ENCODE data around the gene TTLL11. TPM values are rescaled to one million over a fixed set of nuclear protein-coding genes. Genes with fewer than 3 reads are reported as not detected.
"Not testable (repeated sequence)": the region's sequence is repeated elsewhere in the genome, so short reads cannot be mapped to it uniquely, and the experiment has no call there.

TTLL11 gene
- total RNA-seq, 2 experiments from 2014 or later, result 1.5 to 2.1 TPM

DNA sequence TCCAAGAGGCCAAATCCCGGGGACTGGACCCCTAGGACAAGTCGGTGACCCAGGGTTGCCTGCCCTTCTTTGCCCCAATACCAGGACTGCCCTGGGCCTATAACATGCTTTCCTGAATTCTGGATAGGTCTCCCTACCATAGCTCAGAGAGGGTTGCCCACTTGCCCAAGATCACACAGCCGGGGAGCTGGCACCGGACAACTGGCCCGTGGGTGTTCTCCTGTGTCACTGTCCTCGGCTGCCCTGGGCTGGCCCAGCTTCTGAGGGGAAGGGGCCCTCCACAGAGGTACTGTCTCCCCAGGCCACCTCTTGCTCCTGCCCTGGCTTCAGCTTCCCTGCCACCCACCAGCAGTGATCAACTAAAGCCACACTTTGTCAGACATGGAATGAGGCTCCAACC, 28.8 kb upstream of the TTLL11 start:
- no peak for DNase-seq
- Mint-ChIP-seq H3K36me3 (ENCODE audit: low read depth) (no peaks in the 10 kb centered on the region), H3K4me1 (peaks cover 10% of the 10 kb centered on the region), H3K4me3 (no peak overlapping the region), H3K9me3 (no peaks in the 10 kb centered on the region), H3K27ac (no peak overlapping the region), H3K27me3 (peaks cover 25% of the 10 kb centered on the region)
- POLR2A ChIA-PET, result interaction anchor here (0.9 to 1.8 kb wide), 2 partner anchors 23 to 226 kb away, joined by 3 to 4 read pairs; no protein-coding TSS in a partner anchor
- CTCF ChIA-PET, result interaction anchor here (0.5 to 11.7 kb wide), 10 partner anchors 14 to 687 kb away, joined by 3 to 243 read pairs (median 8); no protein-coding TSS in a partner anchor

- no peaks in the 10 kb centered on the region for H3K9me3 Mint-ChIP-seq
- no peak overlapping the region for H3K27ac Mint-ChIP-seq
- DNase-seq, result no peak
- POLR2A ChIA-PET, result interaction anchor here (0.9 kb wide), 1 partner anchor 23 kb away, joined by 3 read pairs; no protein-coding TSS in a partner anchor
- CTCF ChIA-PET, result interaction anchor here (0.8 to 11.7 kb wide), 7 partner anchors 14 to 687 kb away, joined by 3 to 243 read pairs (median 19); no protein-coding TSS in a partner anchor
- H3K4me3 Mint-ChIP-seq, result no peak overlapping the region
- no peaks in the 10 kb centered on the region for H3K36me3 Mint-ChIP-seq (ENCODE audit: low read depth)
- peaks cover 21% of the 10 kb centered on the region for H3K27me3 Mint-ChIP-seq
- H3K4me1 Mint-ChIP-seq, result peaks cover 7% of the 10 kb centered on the region
These were observed 28.3 kb upstream of the TTLL11 start for GRCh38 chr9:122121391-122121790.

- ChIA-PET CTCF (interaction anchor here (0.8 to 11.7 kb wide), 6 partner anchors 15 to 230 kb away, joined by 3 to 243 read pairs (median 16); no protein-coding TSS in a partner anchor), POLR2A (no interaction called here)
- Mint-ChIP-seq H3K27me3 (peaks cover 12% of the 10 kb centered on the region), H3K36me3 (ENCODE audit: low read depth) (no peaks in the 10 kb centered on the region), H3K4me1 (peaks cover 2% of the 10 kb centered on the region), H3K27ac (no peak overlapping the region), H3K4me3 (no peak overlapping the region), H3K9me3 (no peaks in the 10 kb centered on the region)
- DNase-seq, result no peak
These were observed 27.4 kb upstream of the TTLL11 start for GRCh38 chr9:122120316-122121071.

DNA sequence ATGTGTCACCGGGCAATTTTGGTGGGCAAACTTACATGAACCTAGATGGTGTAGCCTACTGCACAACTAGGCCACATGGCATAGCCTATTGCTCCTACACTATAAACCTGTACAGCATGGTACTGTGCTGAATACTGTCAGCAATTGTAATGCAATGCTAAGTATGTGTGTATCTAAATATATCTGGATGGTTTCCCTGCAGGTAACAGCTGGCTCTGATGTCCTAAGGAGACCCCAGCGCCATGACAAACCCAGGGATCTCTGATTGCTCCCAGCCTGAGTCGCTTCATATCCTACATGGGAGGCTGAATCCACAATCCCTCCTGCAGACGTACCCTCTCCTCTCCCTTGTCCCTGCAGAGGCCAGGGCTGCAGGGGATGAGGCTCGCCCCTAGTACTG, 26.6 kb upstream of the TTLL11 start:
- no peaks in the 10 kb centered on the region for H3K36me3 Mint-ChIP-seq (ENCODE audit: low read depth)
- no peak overlapping the region for H3K4me3 Mint-ChIP-seq
- POLR2A ChIA-PET, result no interaction called here
- no peak for DNase-seq
- H3K27me3 Mint-ChIP-seq, result peaks cover 8% of the 10 kb centered on the region
- no peaks in the 10 kb centered on the region for H3K9me3 Mint-ChIP-seq
- no peaks in the 10 kb centered on the region for H3K4me1 Mint-ChIP-seq
- CTCF ChIA-PET, result interaction anchor here (1.3 to 11.7 kb wide), 3 partner anchors 21 to 231 kb away, joined by 3 to 243 read pairs (median 173); no protein-coding TSS in a partner anchor
- H3K27ac Mint-ChIP-seq, result no peak overlapping the region

DNA sequence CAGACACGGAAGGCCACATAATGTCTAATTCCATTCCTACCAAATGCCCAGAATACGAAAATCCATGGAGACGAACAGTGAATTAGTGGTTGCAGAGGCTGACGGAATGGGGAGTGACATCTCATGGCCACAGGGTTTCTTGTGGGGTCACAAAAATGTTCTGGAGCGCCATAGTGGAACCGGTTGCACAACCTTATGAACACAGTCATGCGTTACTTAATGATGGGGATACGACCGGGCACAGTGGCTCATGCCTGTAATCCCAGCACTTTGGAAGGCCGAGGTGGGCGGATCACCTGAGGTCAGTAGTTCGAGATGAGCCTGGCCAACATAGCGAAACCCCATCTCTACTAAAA, 26.0 kb upstream of the TTLL11 start:
- DNase-seq, result no peak
- no peak overlapping the region for H3K4me3 Mint-ChIP-seq
- no peaks in the 10 kb centered on the region for H3K4me1 Mint-ChIP-seq
- no peak overlapping the region for H3K27ac Mint-ChIP-seq
- ChIA-PET POLR2A (no interaction called here), CTCF (interaction anchor here (0.9 to 11.7 kb wide), 4 partner anchors 20 to 232 kb away, joined by 3 to 243 read pairs (median 100); no protein-coding TSS in a partner anchor)
- H3K27me3 Mint-ChIP-seq, result peaks cover 2% of the 10 kb centered on the region
- no peaks in the 10 kb centered on the region for H3K9me3 Mint-ChIP-seq
- no peaks in the 10 kb centered on the region for H3K36me3 Mint-ChIP-seq (ENCODE audit: low read depth)

DNA sequence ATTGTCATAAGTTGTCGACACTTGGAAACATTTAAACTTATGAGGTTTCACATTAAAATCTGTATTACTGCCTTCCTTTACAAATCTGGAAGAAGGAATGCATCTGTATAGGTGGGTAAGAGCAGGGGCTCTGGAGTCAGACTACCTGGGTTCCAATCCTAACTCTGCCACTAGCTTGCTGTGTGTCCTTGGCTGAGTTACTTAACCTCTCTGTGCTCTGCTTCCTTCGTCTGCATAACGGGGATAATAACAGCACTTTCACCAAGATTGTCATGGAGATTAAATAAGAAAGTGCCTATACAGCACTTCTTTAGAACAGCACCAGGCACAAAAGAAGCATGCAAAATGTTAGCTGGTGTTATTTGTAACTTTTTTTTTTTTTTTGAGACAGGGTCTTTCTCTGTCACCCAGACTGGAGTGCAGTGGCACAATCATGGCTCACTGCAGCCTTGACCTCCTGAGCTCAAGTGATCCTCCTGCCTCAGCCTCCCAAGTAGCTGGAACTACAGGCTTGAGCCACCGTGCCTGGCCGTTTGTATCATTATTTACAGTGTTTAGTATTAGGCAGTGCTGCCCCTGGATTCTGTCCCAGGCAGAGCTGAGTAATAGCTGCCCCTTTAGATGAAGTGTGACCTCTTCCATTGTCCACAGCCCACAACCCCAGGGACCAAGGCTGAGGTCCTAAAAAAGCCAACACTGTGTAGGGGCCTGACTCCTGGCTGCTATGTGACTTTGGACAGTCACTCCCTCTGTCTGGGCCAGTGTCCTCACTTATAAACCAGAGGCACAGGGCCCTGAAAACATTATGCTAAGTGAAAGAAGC, 25.4 kb upstream of the TTLL11 start:
- Mint-ChIP-seq H3K4me1 (no peaks in the 10 kb centered on the region), H3K27me3 (no peaks in the 10 kb centered on the region), H3K36me3 (ENCODE audit: low read depth) (no peaks in the 10 kb centered on the region), H3K9me3 (no peaks in the 10 kb centered on the region), H3K27ac (no peak overlapping the region), H3K4me3 (no peak overlapping the region)
- DNase-seq, result no peak
- ChIA-PET CTCF (interaction anchor here (0.6 to 11.7 kb wide), 4 partner anchors 8 to 232 kb away, joined by 3 to 243 read pairs (median 16); no protein-coding TSS in a partner anchor), POLR2A (no interaction called here)

GRCh38 chr9:122117241-122117640, 24.1 kb upstream of the TTLL11 start:
- H3K36me3 Mint-ChIP-seq (ENCODE audit: low read depth); H3K4me3 Mint-ChIP-seq; H3K4me1 Mint-ChIP-seq; H3K27me3 Mint-ChIP-seq; POLR2A ChIA-PET; DNase-seq; H3K27ac Mint-ChIP-seq; H3K9me3 Mint-ChIP-seq: not testable (repeated sequence)
- CTCF ChIA-PET, result interaction anchor here (0.6 to 4.5 kb wide), 2 partner anchors 18 to 45 kb away, joined by 4 to 27 read pairs; no protein-coding TSS in a partner anchor

GRCh38 chr9:122116448-122117173, 23.5 kb upstream of the TTLL11 start:
- no peaks in the 10 kb centered on the region for H3K9me3 Mint-ChIP-seq
- H3K36me3 Mint-ChIP-seq (ENCODE audit: low read depth), result no peaks in the 10 kb centered on the region
- DNase-seq, result no peak
- POLR2A ChIA-PET, result no interaction called here
- no peak overlapping the region for H3K4me3 Mint-ChIP-seq
- CTCF ChIA-PET, result interaction anchor here (2.3 to 4.5 kb wide), 2 partner anchors 8 to 18 kb away, joined by 8 to 27 read pairs; no protein-coding TSS in a partner anchor
- H3K27me3 Mint-ChIP-seq, result peaks cover 2% of the 10 kb centered on the region
- no peaks in the 10 kb centered on the region for H3K4me1 Mint-ChIP-seq
- no peak overlapping the region for H3K27ac Mint-ChIP-seq

GRCh38 chr9:122116040-122116439, 22.9 kb upstream of the TTLL11 start:
- Mint-ChIP-seq H3K27me3 (peaks cover 2% of the 10 kb centered on the region), H3K9me3 (no peaks in the 10 kb centered on the region), H3K27ac (no peak overlapping the region), H3K4me3 (no peak overlapping the region), H3K4me1 (no peaks in the 10 kb centered on the region), H3K36me3 (ENCODE audit: low read depth) (no peaks in the 10 kb centered on the region)
- CTCF ChIA-PET, result interaction anchor here (2.3 to 4.5 kb wide), 2 partner anchors 8 to 17 kb away, joined by 8 to 27 read pairs; no protein-coding TSS in a partner anchor
- DNase-seq, result no peak
- POLR2A ChIA-PET, result no interaction called here

GRCh38 chr9:122115176-122116035, 22.3 kb upstream of the TTLL11 start:
- H3K4me1 Mint-ChIP-seq, result no peaks in the 10 kb centered on the region
- POLR2A ChIA-PET, result no interaction called here
- CTCF ChIA-PET, result interaction anchor here (2.3 to 4.5 kb wide), 2 partner anchors 9 to 17 kb away, joined by 8 to 27 read pairs; no protein-coding TSS in a partner anchor
- no peak overlapping the region for H3K4me3 Mint-ChIP-seq
- H3K36me3 Mint-ChIP-seq (ENCODE audit: low read depth), result no peaks in the 10 kb centered on the region
- H3K27ac Mint-ChIP-seq, result no peak overlapping the region
- no peak for DNase-seq
- H3K27me3 Mint-ChIP-seq, result peaks cover 2% of the 10 kb centered on the region
- no peaks in the 10 kb centered on the region for H3K9me3 Mint-ChIP-seq

- Mint-ChIP-seq H3K4me1 (no peaks in the 10 kb centered on the region), H3K4me3 (no peak overlapping the region), H3K36me3 (ENCODE audit: low read depth) (no peaks in the 10 kb centered on the region), H3K27me3 (peaks cover 2% of the 10 kb centered on the region), H3K27ac (no peak overlapping the region), H3K9me3 (no peaks in the 10 kb centered on the region)
- POLR2A ChIA-PET, result no interaction called here
- CTCF ChIA-PET, result interaction anchor here (2.8 kb wide), 1 partner anchor 15 kb away, joined by 10 read pairs; no protein-coding TSS in a partner anchor
- no peak for DNase-seq
These were observed 20.5 kb upstream of the TTLL11 start for GRCh38 chr9:122113574-122113973.

GRCh38 chr9:122112238-122112637, 19.1 kb upstream of the TTLL11 start:
- POLR2A ChIA-PET, result no interaction called here

More at GRCh38 chr9:122112238-122112637, 19.1 kb upstream of the TTLL11 start:
- no peak for DNase-seq
- H3K4me1 Mint-ChIP-seq, result no peaks in the 10 kb centered on the region
- H3K36me3 Mint-ChIP-seq (ENCODE audit: low read depth), result no peaks in the 10 kb centered on the region
- CTCF ChIA-PET, result interaction anchor here (2.8 kb wide), 1 partner anchor 14 kb away, joined by 10 read pairs; no protein-coding TSS in a partner anchor
- H3K27me3 Mint-ChIP-seq, result peaks cover 2% of the 10 kb centered on the region
- no peak overlapping the region for H3K27ac Mint-ChIP-seq
- no peaks in the 10 kb centered on the region for H3K9me3 Mint-ChIP-seq
- H3K4me3 Mint-ChIP-seq, result no peak overlapping the region
